Ovary (tissue), 9 donors: Measurements from ENCODE around the gene TMEM38B. TPM values are rescaled to one million over a fixed set of nuclear protein-coding genes. Genes with fewer than 3 reads are reported as not detected.
"Not testable (repeated sequence)": the region's sequence is repeated elsewhere in the genome, so short reads cannot be mapped to it uniquely, and the experiment has no call there.

ENCODE experiments used
- DNase-seq, 5 donors: peaks; one replicate each; pipeline ENCODE4 v3.0.0-alpha.2; 2019 to 2020
- H3K27ac ChIP-seq, 2 donors: fragments of 200-600 bp; one replicate each; pipeline versions ENCODE4 v1.5.1 to v1.8.0; 2019 to 2022
- H3K27me3 ChIP-seq: fragments of 200-600 bp; one replicate; pipeline ENCODE4 v1.8.0; 2022
- H3K36me3 ChIP-seq: fragments of 200-600 bp; sonication (generic); one replicate; pipeline ENCODE4 v1.5.1; 2019
- H3K4me1 ChIP-seq: one replicate; pipeline ENCODE4 v1.8.1; 2013; ENCODE audit warnings: mild to moderate bottlenecking, moderate library complexity; ENCODE audit not compliant: insufficient read depth
- H3K4me3 ChIP-seq: fragments of 200-600 bp; sonication (generic); one replicate; pipeline ENCODE4 v1.5.1; 2017
- H3K9me3 ChIP-seq, 2 donors: fragments of 200-600 bp in 1 of 2; sonication (generic) in 1 of 2; one replicate each; pipeline versions ENCODE4 v1.5.1 to v1.8.1; 2013 to 2019; ENCODE audit warnings: mild to moderate bottlenecking in 1 of 2, moderate library complexity in 1 of 2
- EP300 ChIP-seq: sonication (generic); formaldehyde crosslinking; IDR thresholded peaks from one replicate; pipeline ENCODE4 v1.6.1; 2017; ENCODE audit warnings: antibody characterized with exemption
- POLR2A ChIP-seq: fragments of 450-650 bp; IDR thresholded peaks from one replicate; pipeline ENCODE4 v1.6.1; 2017; ENCODE audit warnings: antibody characterized with exemption, mild to moderate bottlenecking, moderate library complexity
- WGBS, 3 donors: extraction: QIAGEN DNeasy Blood & Tissue Kit in 1 of 3; methylation state at CpG; one replicate each; pipeline versions ENCODE4 v1.1.5 to v1.1.7; 2013 to 2017; 5-methylcytosine and 5-hydroxymethylcytosine counted together
- intact Hi-C, 4 donors: fragments of 100-400 bp; cut with DNase I; formaldehyde crosslinking; loops; one replicate each; pipeline versions ENCODE4 v1.11.0 to v1.15.1; 2022 to 2023
- polyA plus RNA-seq, 2 donors: library from polyadenylated mRNA; stranded (reverse); fragments of 200-250 nt in 1 of 2; fragments of 350-450 nt in 1 of 2; fragmentation: Illumina TruSeq in 1 of 2; extraction: RNeasy Lipid Tissue Mini Kit (QIAGEN cat#74804) in 1 of 2; gene quantifications; one replicate each; pipeline ENCODE4 v1.2.3, GENCODE V29; 2013 to 2014
- total RNA-seq, 7 donors: library from RNA; depleted of rRNA in 2 of 7; stranded (reverse); fragments of >200 nt in 2 of 7; fragmentation: NEBNext Ultra II Directional in 3 of 7; extraction: Animal tissue kit (Norgen Biotek cat#: 25700) in 3 of 7; gene quantifications; one replicate each; pipeline versions ENCODE4 v1.1.0 to v1.2.4, GENCODE V29; 2016 to 2023
- TF ChIP-seq, protein P1 (sequence below), 3 donors: fragments of 450-650 bp in 2 of 3; fragments of 200-600 bp in 1 of 3; IDR thresholded peaks; one replicate each; pipeline versions ENCODE4 v1.5.1 to v1.8.0; 2016 to 2022; ENCODE audit warnings: antibody characterized with exemption in 3 of 3, mild to moderate bottlenecking in 1 of 3
- donor health status: DM: no; HTN: no; CAD: no; lungs with moderate emphysema.
- donor health status: DM: no; HTN: no; CAD: no.
- donor health status: Bipolar disorder and iron deficiency.
- donor health status: DM: yes; HTN: yes; CAD: no.
- donor health status: DM: no; HTN: no; CAD: no.
- donor health status: DM: yes; HTN: yes; CAD: no.

The TMEM38B gene
- total and polyA plus RNA-seq, 9 donors: 10.1 to 28.5 (median 14.4) TPM

DNA sequence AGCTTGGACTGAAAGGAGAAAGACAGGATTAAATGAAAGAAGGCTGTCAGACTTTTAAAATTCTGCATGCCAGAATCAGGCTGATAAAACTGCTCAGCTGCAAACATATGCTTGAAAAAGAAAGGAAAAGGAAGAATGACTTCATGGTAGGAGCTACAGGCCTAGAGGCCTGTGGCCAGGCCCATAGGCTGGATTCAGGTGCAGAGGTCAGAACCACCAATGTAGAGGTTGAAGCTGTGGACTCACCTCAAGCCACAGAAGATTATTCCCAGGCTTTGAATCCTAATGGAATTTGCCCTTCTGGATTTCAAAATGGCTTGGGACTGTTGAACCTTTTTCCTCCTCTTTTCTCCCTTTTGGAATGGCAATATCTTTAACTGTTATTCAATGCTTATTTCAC, 47.7 kb downstream of the TMEM38B start:
- Histone ChIP-seq H3K4me1 (no peaks in the 10 kb centered on the region), H3K27ac (no peak overlapping the region), H3K9me3 (no peaks in the 10 kb centered on the region), H3K4me3 (no peak overlapping the region), H3K36me3 (no peaks in the 10 kb centered on the region), H3K27me3 (no peaks in the 10 kb centered on the region)
- TF ChIP-seq, protein P1, sequence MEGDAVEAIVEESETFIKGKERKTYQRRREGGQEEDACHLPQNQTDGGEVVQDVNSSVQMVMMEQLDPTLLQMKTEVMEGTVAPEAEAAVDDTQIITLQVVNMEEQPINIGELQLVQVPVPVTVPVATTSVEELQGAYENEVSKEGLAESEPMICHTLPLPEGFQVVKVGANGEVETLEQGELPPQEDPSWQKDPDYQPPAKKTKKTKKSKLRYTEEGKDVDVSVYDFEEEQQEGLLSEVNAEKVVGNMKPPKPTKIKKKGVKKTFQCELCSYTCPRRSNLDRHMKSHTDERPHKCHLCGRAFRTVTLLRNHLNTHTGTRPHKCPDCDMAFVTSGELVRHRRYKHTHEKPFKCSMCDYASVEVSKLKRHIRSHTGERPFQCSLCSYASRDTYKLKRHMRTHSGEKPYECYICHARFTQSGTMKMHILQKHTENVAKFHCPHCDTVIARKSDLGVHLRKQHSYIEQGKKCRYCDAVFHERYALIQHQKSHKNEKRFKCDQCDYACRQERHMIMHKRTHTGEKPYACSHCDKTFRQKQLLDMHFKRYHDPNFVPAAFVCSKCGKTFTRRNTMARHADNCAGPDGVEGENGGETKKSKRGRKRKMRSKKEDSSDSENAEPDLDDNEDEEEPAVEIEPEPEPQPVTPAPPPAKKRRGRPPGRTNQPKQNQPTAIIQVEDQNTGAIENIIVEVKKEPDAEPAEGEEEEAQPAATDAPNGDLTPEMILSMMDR (IDR thresholded peaks at IDR 0.05): no peak
- TF ChIP-seq POLR2A: no peak
- no peak for TF ChIP-seq EP300
- DNase-seq: no peak
- intact Hi-C loops: no loop called here

DNA sequence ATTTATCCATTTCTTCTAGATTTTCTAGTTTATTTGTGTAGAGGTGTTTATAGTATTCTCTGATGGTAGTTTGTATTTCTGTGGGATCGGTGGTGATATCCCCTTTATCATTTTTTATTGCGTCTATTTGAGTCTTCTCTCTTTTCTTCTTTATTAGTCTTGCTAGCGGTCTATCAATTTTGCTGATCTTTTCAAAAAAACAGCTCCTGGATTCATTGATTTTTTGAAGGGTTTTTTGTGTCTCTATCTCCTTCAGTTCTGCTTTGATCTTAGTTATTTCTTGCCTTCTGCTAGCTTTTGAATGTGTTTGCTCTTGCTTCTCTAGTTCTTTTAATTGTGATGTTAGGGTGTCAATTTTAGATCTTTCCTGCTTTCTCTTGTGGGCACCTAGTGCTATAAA, 53.0 kb downstream of the TMEM38B start:
- 98 to 100% (median 99%) methylated on average over 2 to 3 of the region's 3 CpGs for WGBS, 3 donors

DNA sequence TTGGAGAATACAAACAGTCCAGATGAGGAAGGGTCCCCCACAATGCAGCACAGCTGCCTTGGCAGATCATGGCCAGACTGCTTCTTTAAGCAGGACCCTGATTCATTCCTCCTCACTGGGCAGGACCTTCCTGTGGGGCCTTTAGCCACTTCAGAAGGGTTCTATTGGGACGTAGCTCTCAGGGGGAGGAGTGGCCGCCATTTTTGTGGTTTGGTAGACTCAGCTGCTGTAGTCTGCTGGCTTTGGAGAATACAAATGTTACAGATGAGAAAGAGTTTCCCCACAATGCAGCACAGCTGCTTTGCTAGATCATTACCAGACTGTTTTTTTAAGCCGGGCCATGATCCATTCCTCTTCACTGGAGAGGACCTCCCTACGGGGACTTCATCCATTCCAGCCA, 57.4 kb downstream of the TMEM38B start:
- no peak for DNase-seq
- H3K4me1 ChIP-seq: no peaks in the 10 kb centered on the region
- no peak for TF ChIP-seq EP300
- no peak for TF ChIP-seq POLR2A
- intact Hi-C loops: no loop called here
- no peaks in the 10 kb centered on the region for H3K27me3 ChIP-seq
- peaks cover 0 to 4% of the 10 kb centered on the region in 2 donors for H3K9me3 ChIP-seq
- H3K27ac ChIP-seq: no peak overlapping the region
- H3K36me3 ChIP-seq: no peaks in the 10 kb centered on the region
- 82 to 98% (median 98%) methylated on average over 4 of the region's 4 CpGs for WGBS, 3 donors
- H3K4me3 ChIP-seq: no peak overlapping the region

More for the DNA sequence above, 53.0 kb downstream of the TMEM38B start:
- intact Hi-C loops, DNase-seq, H3K36me3 ChIP-seq, H3K27me3 ChIP-seq, H3K4me1 ChIP-seq, H3K4me3 ChIP-seq, H3K9me3 ChIP-seq, H3K27ac ChIP-seq: not testable (repeated sequence)

DNA sequence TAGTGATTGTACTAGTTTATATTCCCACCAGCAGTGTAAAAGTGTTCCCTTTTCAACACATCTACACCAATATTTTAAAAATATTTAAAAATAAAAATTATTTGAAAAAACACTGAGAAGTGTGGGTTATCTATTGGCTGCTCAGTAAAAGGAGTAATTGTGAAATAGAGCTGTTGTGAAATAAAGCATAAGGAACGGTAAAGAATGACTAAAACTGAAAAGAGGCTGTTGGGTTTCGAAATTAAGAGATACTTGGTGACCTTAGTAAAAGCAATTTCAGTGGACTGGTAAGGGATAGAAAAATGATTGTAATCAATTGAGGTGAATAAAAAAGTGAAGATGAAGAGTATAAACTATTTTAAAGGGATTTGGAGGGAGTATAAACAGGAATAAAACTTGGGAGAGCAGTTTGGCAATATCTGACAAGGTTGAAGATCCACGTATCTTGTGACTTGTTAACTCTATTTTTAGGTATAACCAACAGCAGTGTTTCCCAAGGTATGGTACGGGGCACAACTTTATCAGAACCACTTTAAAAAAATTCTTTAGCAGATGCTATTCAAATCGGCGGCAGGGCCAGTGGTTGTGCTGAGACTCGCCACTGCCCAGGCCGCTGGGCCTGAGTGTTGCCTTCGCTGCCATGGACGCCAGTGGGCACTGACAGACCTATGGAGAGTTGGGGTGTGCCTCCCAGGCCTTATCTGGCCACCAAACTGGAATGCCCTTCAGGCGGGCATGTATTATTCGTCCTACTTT, 63.3 kb downstream of the TMEM38B start:
- no peaks in the 10 kb centered on the region for H3K27me3 ChIP-seq
- 91 to 94% (median 94%) methylated on average over 12 of the region's 12 CpGs for WGBS, 3 donors
- H3K4me3 ChIP-seq: no peak overlapping the region
- H3K27ac ChIP-seq: no peak overlapping the region
- no peaks in the 10 kb centered on the region for H3K4me1 ChIP-seq
- DNase-seq: no peak
- intact Hi-C loops: no loop called here
- H3K36me3 ChIP-seq: no peaks in the 10 kb centered on the region
- H3K9me3 ChIP-seq: peaks cover 0 to 4% of the 10 kb centered on the region in 2 donors
- TF ChIP-seq EP300 (no peak), POLR2A (no peak)
- TF ChIP-seq, protein P1 (IDR thresholded peaks at IDR 0.05): no peak

DNA sequence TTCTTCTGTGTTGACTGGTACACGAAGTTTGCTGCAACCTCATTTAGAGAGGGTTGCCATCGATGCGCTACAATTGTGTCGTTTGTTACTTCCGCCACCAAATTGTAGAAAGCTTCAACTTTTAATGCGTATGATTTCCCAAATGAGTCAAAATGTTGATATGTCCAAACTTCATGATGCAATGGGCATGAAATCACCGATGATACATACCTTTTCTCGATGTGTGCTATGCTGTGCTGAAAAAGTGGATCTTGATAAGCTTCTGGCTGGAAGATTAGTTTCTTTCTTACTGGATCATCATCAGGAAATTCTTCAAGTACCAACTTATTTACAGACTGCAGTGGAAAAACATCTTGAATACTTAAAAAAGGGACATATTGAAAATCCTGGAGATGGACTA, 65.7 kb downstream of the TMEM38B start:
- no peaks in the 10 kb centered on the region for H3K36me3 ChIP-seq
- DNase-seq: no peak
- no peaks in the 10 kb centered on the region for H3K4me1 ChIP-seq
- 94 to 95% (median 94%) methylated on average over 8 of the region's 8 CpGs for WGBS, 3 donors
- TF ChIP-seq POLR2A (no peak), EP300 (no peak)
- TF ChIP-seq, protein P1 (IDR thresholded peaks at IDR 0.05): no peak
- no peak overlapping the region for H3K4me3 ChIP-seq
- H3K9me3 ChIP-seq: peaks cover 0 to 4% of the 10 kb centered on the region in 2 donors
- no peaks in the 10 kb centered on the region for H3K27me3 ChIP-seq
- intact Hi-C loops: no loop called here
- H3K27ac ChIP-seq: no peak overlapping the region

DNA sequence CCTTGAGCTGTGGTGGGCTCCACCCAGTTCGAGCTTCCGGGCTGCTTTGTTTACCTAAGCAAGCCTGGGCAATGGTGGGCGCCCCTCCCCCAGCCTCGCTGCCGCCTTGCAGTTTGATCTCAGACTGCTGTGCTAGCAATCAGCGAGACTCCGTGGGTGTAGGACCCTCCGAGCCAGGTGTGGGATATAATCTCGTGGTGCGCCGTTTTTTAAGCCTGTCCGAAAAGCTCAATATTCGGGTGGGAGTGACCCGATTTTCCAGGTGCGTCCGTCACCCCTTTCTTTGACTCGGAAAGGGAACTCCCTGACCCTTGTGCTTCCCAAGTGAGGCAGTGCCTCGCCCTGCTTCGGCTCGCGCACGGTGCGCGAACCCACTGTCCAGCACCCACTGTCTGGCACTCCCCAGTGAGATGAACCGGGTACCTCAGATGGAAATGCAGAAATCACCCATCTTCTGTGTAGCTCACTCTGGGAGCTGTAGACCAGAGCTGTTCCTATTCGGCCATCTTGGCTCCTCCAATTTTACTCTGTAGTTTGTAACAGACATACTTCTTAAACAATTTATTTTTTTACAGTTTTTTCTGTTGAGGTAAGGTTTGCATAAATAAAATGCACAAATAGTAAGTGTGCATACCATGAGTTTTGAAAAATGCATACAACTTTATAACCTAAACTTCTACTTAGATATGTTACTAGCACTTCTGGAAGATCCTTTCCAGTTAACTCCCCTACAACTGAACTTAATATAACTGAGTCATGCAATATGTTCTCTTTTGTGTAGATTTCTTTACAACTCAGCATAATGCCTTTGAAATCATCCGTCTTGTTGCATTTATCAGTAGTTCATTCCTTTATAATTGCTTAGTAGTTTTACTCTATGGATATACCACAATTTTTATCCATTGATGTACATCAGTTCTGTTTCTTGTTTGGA, 88.5 kb downstream of the TMEM38B start:
- DNase-seq, H3K9me3 ChIP-seq, H3K27me3 ChIP-seq, intact Hi-C loops, H3K4me1 ChIP-seq, H3K27ac ChIP-seq, H3K4me3 ChIP-seq, H3K36me3 ChIP-seq: not testable (repeated sequence)
- WGBS, 3 donors: 92 to 94% (median 93%) methylated on average over 22 to 24 of the region's 27 CpGs

DNA sequence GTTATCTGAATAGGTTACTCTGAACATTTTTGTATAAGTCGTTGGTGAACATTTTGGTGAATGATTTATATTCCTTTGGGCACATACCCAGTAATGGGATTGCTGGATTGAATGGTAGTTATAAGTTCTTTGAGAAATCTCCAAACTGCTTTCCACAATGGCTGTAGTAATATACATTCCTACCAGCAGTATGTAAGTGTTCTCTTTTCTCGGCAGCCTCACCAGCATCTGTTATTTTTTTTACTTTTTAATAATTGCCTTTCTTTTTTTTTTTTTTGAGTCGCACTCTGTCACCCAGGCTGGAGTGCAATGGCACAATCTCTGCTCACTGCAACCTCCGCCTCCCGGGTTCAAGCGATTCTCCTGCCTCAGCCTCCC, 89.1 kb downstream of the TMEM38B start:
- H3K9me3 ChIP-seq, H3K27me3 ChIP-seq, DNase-seq, H3K36me3 ChIP-seq, intact Hi-C loops, H3K4me1 ChIP-seq, H3K27ac ChIP-seq, H3K4me3 ChIP-seq: not testable (repeated sequence)
- WGBS, 3 donors: 85 to 94% (median 92%) methylated on average over 6 of the region's 6 CpGs

DNA sequence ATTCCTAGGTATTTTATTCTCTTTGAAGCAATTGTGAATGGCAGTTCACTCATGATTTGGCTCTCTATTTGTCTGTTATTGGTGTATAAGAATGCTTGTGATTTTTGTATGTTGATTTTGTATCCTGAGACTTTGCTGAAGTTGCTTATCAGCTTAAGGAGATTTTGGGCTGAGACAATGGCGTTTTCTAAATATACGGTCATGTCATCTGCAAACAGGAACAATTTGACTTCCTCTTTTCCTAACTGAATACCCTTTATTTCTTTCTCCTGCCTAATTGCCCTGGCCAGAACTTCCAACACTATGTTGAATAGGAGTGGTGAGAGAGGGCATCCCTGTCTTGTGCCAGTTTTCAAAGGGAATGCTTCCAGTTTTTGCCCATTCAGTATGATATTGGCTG, 92.5 kb downstream of the TMEM38B start:
- DNase-seq: not testable (repeated sequence)
- 93 to 97% (median 93%) methylated on average over 2 of the region's 2 CpGs for WGBS, 3 donors

More for the DNA sequence above, 92.5 kb downstream of the TMEM38B start:
- intact Hi-C loops, H3K4me1 ChIP-seq, H3K27ac ChIP-seq, H3K36me3 ChIP-seq, H3K27me3 ChIP-seq, H3K9me3 ChIP-seq, H3K4me3 ChIP-seq: not testable (repeated sequence)
